ENCODE measurements around the gene LRIT1. TPM values are rescaled to one million over a fixed set of nuclear protein-coding genes. Genes with fewer than 3 reads are reported as not detected.

Gene LRIT1
- total and polyA plus RNA-seq, 2 of the 8 experiments (the other 6 are each of a cell fraction or from before 2014, with no cell fraction given), result 0.03 TPM; not detected in 1

GRCh38 chr10:84212014-84212413 is 29.3 kb downstream of the LRIT1 start (continued):
- TF ChIP-seq FOSL1 (IDR thresholded peaks at IDR 0.05; ENCODE audit: insufficient read depth, low read depth, low read length), result no peak
